ENCODE data around the gene PGA4. TPM values are rescaled to one million over a fixed set of nuclear protein-coding genes. Genes with fewer than 3 reads are reported as not detected.
"Not testable (repeated sequence)": the region's sequence is repeated elsewhere in the genome, so short reads cannot be mapped to it uniquely, and the experiment has no call there.

PGA4 gene
- total RNA-seq, 1 experiment from 2014 or later = not detected

DNA sequence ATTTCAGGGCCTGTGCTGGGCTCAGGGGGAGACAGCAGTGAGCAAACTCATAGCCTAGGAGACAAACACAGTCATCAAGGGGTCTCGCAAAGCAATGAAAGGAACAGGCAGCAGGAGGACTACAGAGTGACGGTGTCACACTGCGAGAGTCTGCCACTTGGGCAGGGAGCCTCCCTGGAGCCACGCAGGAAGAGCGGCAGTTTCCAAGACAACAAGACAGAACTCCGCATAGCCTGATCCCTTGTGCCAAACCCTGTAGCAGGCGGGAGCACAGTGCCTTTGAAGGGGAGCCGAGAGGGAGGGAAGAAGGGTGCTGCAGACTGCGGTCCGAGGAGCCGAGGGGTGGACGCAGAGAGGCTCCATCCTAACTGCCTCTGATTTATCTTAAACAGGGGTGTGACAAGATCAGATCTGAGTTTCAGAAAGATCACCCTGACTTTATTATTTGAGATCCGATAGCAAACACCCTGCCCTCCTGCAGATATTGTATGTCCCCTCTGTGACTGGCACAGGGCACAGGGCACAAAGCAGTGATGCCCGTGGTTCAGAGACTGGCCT is 17.6 kb upstream of the PGA4 start:
- POLR2A ChIA-PET; H3K27ac Mint-ChIP-seq (ENCODE audit: low read depth, unreplicated experiment); H3K9me3 Mint-ChIP-seq (ENCODE audit: unreplicated experiment); H3K36me3 Mint-ChIP-seq (ENCODE audit: insufficient read depth, unreplicated experiment); H3K4me3 Mint-ChIP-seq (ENCODE audit: unreplicated experiment); H3K4me1 Mint-ChIP-seq (ENCODE audit: insufficient read depth, unreplicated experiment); DNase-seq (ENCODE audit: unreplicated experiment); intact Hi-C loops (cut with micrococcal nuclease); BruUV-seq (replicated peaks): not testable (repeated sequence)
- H3K27me3 Mint-ChIP-seq (ENCODE audit: insufficient read depth, unreplicated experiment) = peaks cover 54% of the 10 kb centered on the region
- CTCF ChIA-PET = interaction anchor here (0.6 kb wide), 1 partner anchor 457 kb away, joined by 3 read pairs; no protein-coding TSS in a partner anchor

DNA sequence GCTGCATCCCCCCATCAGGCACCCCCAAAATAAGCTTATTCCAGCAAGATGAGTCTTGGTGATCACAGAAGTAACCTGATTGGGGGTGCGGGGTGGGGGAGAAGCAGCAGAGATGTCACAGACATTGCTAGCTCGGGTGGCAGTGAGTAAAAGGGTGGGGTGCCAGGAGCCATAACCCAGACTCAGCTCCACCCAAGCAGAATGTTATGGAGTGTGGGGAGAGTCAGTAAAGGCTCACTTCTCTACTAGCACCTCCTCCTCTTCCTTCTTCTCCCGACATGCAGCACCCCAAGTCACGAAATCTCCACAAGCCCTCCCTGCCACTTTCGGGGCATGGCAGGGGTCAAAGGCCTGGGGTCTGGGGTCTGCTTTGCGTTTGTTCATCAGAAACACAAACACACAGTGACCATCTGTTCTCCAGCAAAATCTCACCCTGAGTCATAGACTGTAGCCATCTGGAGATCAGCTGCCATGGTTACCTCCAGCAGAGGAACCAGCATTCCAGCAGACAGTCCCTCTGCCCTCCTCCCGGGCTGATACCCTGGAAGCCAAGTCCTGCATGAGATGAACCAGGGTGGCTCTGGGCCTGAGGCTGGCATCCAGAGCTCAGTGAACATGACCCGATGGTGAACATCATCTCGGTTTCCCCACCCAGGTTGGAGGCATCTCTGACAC is 14.4 kb upstream of the PGA4 start:
- POLR2A ChIA-PET; DNase-seq (ENCODE audit: unreplicated experiment); H3K27ac Mint-ChIP-seq (ENCODE audit: low read depth, unreplicated experiment); H3K36me3 Mint-ChIP-seq (ENCODE audit: insufficient read depth, unreplicated experiment); BruUV-seq (replicated peaks); H3K9me3 Mint-ChIP-seq (ENCODE audit: unreplicated experiment); CTCF ChIA-PET; intact Hi-C loops (cut with micrococcal nuclease); H3K4me3 Mint-ChIP-seq (ENCODE audit: unreplicated experiment); H3K4me1 Mint-ChIP-seq (ENCODE audit: insufficient read depth, unreplicated experiment): not testable (repeated sequence)
- peaks cover 41% of the 10 kb centered on the region for H3K27me3 Mint-ChIP-seq (ENCODE audit: insufficient read depth, unreplicated experiment)

DNA sequence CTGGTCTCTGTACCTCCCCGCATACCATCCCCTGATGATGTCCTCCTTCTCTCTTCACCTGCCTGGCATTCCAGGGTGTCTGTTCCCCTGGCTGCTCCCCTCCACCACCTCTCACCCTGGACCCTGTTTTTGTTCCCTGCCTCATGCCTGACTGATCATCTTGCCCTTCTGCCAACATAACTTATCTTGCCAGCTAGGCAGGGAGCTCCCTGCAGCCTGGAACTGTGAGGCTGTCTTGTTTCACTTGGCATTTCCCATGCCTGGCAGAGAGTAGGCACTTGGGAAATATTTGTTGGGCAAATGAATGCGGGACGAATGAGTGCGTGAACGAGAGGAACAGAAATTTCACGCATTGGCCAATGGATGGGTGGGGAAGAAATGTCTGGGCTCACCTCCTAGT is 11.5 kb upstream of the PGA4 start:
- H3K4me1 Mint-ChIP-seq (ENCODE audit: insufficient read depth, unreplicated experiment); H3K36me3 Mint-ChIP-seq (ENCODE audit: insufficient read depth, unreplicated experiment); POLR2A ChIA-PET; BruUV-seq (replicated peaks); DNase-seq (ENCODE audit: unreplicated experiment); H3K9me3 Mint-ChIP-seq (ENCODE audit: unreplicated experiment); H3K27ac Mint-ChIP-seq (ENCODE audit: low read depth, unreplicated experiment); H3K4me3 Mint-ChIP-seq (ENCODE audit: unreplicated experiment); CTCF ChIA-PET; intact Hi-C loops (cut with micrococcal nuclease): not testable (repeated sequence)
- H3K27me3 Mint-ChIP-seq (ENCODE audit: insufficient read depth, unreplicated experiment) = peaks cover 13% of the 10 kb centered on the region

DNA sequence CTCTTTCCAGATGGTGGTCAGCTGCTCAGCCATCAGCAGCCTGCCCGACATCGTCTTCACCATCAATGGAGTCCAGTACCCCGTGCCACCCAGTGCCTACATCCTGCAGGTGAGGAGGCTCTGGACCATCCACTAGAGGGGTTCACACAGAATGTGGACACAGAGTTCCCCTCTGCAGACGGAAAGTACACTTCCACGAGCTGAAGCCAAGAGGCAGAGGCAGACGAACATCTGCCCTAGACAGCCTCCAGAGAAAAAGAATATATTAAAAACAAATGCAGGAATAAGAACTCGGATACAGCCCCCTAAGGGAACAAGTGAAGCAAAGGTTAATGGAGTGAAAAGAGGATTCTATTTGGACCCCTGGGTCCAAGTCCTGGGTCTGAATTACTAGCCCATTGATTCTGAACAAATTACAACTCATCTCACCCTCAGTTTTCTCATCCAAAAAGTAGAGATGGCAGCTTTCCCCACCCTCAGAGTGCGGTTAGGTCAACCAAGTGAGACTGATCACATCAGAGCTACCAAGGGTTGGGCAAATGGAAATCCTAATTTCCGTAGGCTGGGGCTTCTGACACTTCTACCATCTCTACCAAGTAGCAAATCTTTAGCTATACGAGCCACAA is 10.7 kb upstream of the PGA4 start:
- H3K27me3 Mint-ChIP-seq (ENCODE audit: insufficient read depth, unreplicated experiment) = peaks cover 11% of the 10 kb centered on the region
- H3K4me1 Mint-ChIP-seq (ENCODE audit: insufficient read depth, unreplicated experiment); CTCF ChIA-PET; DNase-seq (ENCODE audit: unreplicated experiment); H3K9me3 Mint-ChIP-seq (ENCODE audit: unreplicated experiment); BruUV-seq (replicated peaks); H3K4me3 Mint-ChIP-seq (ENCODE audit: unreplicated experiment); intact Hi-C loops (cut with micrococcal nuclease); POLR2A ChIA-PET; H3K36me3 Mint-ChIP-seq (ENCODE audit: insufficient read depth, unreplicated experiment); H3K27ac Mint-ChIP-seq (ENCODE audit: low read depth, unreplicated experiment): not testable (repeated sequence)

DNA sequence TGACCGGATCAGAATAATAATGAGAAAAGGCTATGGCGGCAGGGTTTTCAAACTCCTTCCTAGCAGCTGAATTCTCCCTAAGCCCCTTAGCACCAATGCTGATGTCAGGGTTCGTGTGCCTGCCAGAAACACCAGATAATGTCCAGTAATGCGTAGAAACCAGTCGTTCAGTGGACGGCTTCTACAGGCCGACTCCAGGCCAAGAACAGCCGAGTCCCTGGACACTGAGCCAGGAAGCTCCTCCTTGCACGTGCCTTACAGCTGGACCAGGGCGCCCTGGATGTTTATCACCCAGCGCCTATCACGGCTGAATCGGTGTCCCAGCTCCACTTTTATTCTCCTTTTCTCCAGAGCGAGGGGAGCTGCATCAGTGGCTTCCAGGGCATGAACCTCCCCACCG is 9.9 kb upstream of the PGA4 start:
- POLR2A ChIA-PET; intact Hi-C loops (cut with micrococcal nuclease); BruUV-seq (replicated peaks); CTCF ChIA-PET; H3K4me1 Mint-ChIP-seq (ENCODE audit: insufficient read depth, unreplicated experiment); H3K36me3 Mint-ChIP-seq (ENCODE audit: insufficient read depth, unreplicated experiment); H3K27ac Mint-ChIP-seq (ENCODE audit: low read depth, unreplicated experiment); H3K9me3 Mint-ChIP-seq (ENCODE audit: unreplicated experiment); DNase-seq (ENCODE audit: unreplicated experiment); H3K4me3 Mint-ChIP-seq (ENCODE audit: unreplicated experiment): not testable (repeated sequence)
- H3K27me3 Mint-ChIP-seq (ENCODE audit: insufficient read depth, unreplicated experiment) = peaks cover 11% of the 10 kb centered on the region

DNA sequence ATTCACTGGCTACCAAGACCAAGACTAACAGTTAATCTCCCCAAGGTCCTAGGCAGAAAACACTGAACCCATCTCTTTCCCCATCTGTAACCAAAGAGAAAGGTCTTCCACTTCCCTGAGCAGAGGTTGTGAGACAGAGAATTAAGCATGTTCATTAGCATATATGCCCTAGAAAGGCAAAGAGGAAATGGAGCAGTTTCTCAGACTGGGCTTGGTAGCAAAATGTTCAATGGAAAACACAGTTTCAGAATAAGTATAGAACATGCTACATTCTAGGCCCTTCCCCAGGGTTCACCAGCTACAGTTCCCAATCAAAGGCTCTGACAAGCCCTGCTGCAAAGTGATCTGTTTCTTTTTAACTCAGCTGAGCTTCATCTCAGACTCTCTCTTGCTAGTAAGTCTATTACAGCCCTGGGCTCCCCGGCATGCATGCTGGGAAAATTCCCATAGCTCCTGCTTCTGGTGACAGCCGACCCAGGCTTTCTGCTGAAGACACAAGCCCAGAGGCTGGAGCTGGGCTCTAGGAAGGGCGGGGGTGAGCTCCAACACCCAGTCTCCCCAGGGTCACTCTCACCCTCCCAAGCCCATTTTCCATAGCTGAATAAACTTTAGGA is 8.3 kb upstream of the PGA4 start:
- H3K4me1 Mint-ChIP-seq (ENCODE audit: insufficient read depth, unreplicated experiment); intact Hi-C loops (cut with micrococcal nuclease); BruUV-seq (replicated peaks): not testable (repeated sequence)

DNA sequence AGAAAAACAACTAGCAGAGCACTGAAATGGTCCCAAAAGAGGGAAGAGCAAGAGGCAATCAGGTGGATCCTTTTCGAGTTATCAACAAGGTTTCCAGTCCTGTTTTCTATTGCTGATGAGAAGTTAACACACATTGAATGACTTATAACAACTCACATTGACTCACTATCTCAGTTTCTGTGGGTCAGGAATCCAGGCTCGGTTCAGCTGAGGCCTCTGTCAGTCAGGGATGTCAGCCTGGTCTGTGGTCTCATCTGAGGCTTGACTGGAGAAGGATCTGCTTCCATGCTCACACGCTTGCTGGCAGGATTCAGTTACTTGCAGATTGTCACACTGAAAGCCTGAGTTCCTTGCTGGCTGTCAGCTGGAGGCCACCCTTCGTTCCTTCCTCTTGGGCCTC is 3.8 kb upstream of the PGA4 start:
- BruUV-seq (replicated peaks); POLR2A ChIA-PET; H3K4me3 Mint-ChIP-seq (ENCODE audit: unreplicated experiment); intact Hi-C loops (cut with micrococcal nuclease); H3K27ac Mint-ChIP-seq (ENCODE audit: low read depth, unreplicated experiment); H3K36me3 Mint-ChIP-seq (ENCODE audit: insufficient read depth, unreplicated experiment); DNase-seq (ENCODE audit: unreplicated experiment); CTCF ChIA-PET; H3K4me1 Mint-ChIP-seq (ENCODE audit: insufficient read depth, unreplicated experiment); H3K9me3 Mint-ChIP-seq (ENCODE audit: unreplicated experiment): not testable (repeated sequence)
- H3K27me3 Mint-ChIP-seq (ENCODE audit: insufficient read depth, unreplicated experiment) = peaks cover 11% of the 10 kb centered on the region

More for the DNA sequence above, 8.3 kb upstream of the PGA4 start:
- POLR2A ChIA-PET; DNase-seq (ENCODE audit: unreplicated experiment); CTCF ChIA-PET; H3K9me3 Mint-ChIP-seq (ENCODE audit: unreplicated experiment); H3K36me3 Mint-ChIP-seq (ENCODE audit: insufficient read depth, unreplicated experiment); H3K27ac Mint-ChIP-seq (ENCODE audit: low read depth, unreplicated experiment); H3K4me3 Mint-ChIP-seq (ENCODE audit: unreplicated experiment): not testable (repeated sequence)
- peaks cover 13% of the 10 kb centered on the region for H3K27me3 Mint-ChIP-seq (ENCODE audit: insufficient read depth, unreplicated experiment)

DNA sequence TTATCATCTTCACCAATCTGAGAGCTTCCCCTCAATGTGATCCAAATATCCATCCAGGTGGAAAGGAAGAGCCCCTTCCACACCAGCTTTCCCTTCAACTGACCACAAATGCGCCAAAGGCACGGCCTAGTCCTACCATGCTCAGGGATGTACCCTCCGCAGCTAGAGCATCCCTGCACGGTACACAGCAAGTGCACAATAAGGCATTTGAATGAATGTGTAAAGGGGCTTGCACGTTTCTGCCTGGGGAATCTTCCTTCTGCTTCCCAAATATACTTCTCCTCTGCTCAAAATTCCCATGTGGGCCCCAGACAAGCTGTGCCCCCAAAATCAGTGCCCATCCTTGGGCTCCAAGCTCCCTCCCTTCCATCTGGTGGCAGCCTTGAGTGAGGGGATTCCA is 3.1 kb upstream of the PGA4 start:
- H3K9me3 Mint-ChIP-seq (ENCODE audit: unreplicated experiment); BruUV-seq (replicated peaks); H3K4me3 Mint-ChIP-seq (ENCODE audit: unreplicated experiment); intact Hi-C loops (cut with micrococcal nuclease); H3K36me3 Mint-ChIP-seq (ENCODE audit: insufficient read depth, unreplicated experiment); H3K27ac Mint-ChIP-seq (ENCODE audit: low read depth, unreplicated experiment); POLR2A ChIA-PET; H3K4me1 Mint-ChIP-seq (ENCODE audit: insufficient read depth, unreplicated experiment); CTCF ChIA-PET; DNase-seq (ENCODE audit: unreplicated experiment): not testable (repeated sequence)
- peaks cover 11% of the 10 kb centered on the region for H3K27me3 Mint-ChIP-seq (ENCODE audit: insufficient read depth, unreplicated experiment)

DNA sequence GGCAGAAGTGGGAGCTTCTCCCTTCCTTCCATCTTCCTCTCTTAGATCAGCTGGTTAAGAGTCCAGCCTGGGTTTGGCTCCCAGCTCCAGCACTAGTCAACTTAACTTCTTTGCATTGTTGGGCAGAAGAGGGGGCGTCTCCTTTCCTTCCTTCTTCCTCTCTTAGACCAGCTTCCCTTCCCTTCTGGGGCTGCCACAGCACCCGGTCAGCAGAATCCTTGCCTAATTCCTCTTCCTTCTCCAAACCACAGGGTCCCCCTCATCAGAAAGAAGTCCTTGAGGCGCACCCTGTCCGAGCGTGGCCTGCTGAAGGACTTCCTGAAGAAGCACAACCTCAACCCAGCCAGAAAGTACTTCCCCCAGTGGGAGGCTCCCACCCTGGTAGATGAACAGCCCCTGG is 545 bp downstream of the PGA4 start:
- H3K4me1 Mint-ChIP-seq (ENCODE audit: insufficient read depth, unreplicated experiment); BruUV-seq (replicated peaks); H3K9me3 Mint-ChIP-seq (ENCODE audit: unreplicated experiment); H3K27ac Mint-ChIP-seq (ENCODE audit: low read depth, unreplicated experiment); H3K36me3 Mint-ChIP-seq (ENCODE audit: insufficient read depth, unreplicated experiment); H3K4me3 Mint-ChIP-seq (ENCODE audit: unreplicated experiment); intact Hi-C loops (cut with micrococcal nuclease); DNase-seq (ENCODE audit: unreplicated experiment); CTCF ChIA-PET; POLR2A ChIA-PET: not testable (repeated sequence)
- H3K27me3 Mint-ChIP-seq (ENCODE audit: insufficient read depth, unreplicated experiment) = peaks cover 11% of the 10 kb centered on the region
